Measurements from ENCODE around the gene IGF1R. TPM values are rescaled to one million over a fixed set of nuclear protein-coding genes. Genes with fewer than 3 reads are reported as not detected.
A peak's percentile ranks its signal among the peaks of the same experiment; 100 is the strongest.
"Not testable (repeated sequence)": the region's sequence is repeated elsewhere in the genome, so short reads cannot be mapped to it uniquely, and the experiment has no call there.

IGF1R gene
- total RNA-seq, 1 donor from 2014 or later: 97.7 TPM

GRCh38 chr15:99002226-99002625 is 353.9 kb downstream of the IGF1R start:
- no peak overlapping the region for H3K4me3 ChIP-seq
- DNase-seq (ENCODE audit: extremely low spot score in 2 of 2): no peak
- H3K27ac ChIP-seq: no peak overlapping the region
- H3K27me3 ChIP-seq: no peaks in the 10 kb centered on the region
- intact Hi-C loops (cut with DNase I): no loop called here
- no peaks in the 10 kb centered on the region for H3K4me1 ChIP-seq
- TF ChIP-seq POLR2AphosphoS5 (IDR thresholded peaks at IDR 0.05; ENCODE audit: insufficient read depth in 1 of 2, low read depth in 1 of 2) (no peak), POLR2A (IDR thresholded peaks at IDR 0.05) (no peak)
- no peaks in the 10 kb centered on the region for H3K36me3 ChIP-seq
- no peaks in the 10 kb centered on the region for H3K9me3 ChIP-seq

- H3K27me3 ChIP-seq; intact Hi-C loops (cut with DNase I); H3K4me3 ChIP-seq; H3K4me1 ChIP-seq; H3K36me3 ChIP-seq; DNase-seq (ENCODE audit: extremely low spot score in 2 of 2); H3K27ac ChIP-seq; H3K9me3 ChIP-seq: not testable (repeated sequence)
Observed at GRCh38 chr15:99003317-99003716, 355.0 kb downstream of the IGF1R start.

- H3K4me1 ChIP-seq; H3K4me3 ChIP-seq; H3K27me3 ChIP-seq; intact Hi-C loops (cut with DNase I); H3K9me3 ChIP-seq; H3K36me3 ChIP-seq: not testable (repeated sequence)
- DNase-seq (ENCODE audit: extremely low spot score in 2 of 2): peak in 1 of 2 donors; percentile 52
- peak overlapping the region; percentile 39 for H3K27ac ChIP-seq
Observed at GRCh38 chr15:99004998-99005974, 356.9 kb downstream of the IGF1R start.

GRCh38 chr15:99006146-99006545 is 357.8 kb downstream of the IGF1R start:
- Histone ChIP-seq H3K9me3 (no peaks in the 10 kb centered on the region), H3K36me3 (no peaks in the 10 kb centered on the region), H3K27ac (no peak overlapping the region), H3K4me3 (no peak overlapping the region), H3K27me3 (no peaks in the 10 kb centered on the region), H3K4me1 (no peaks in the 10 kb centered on the region)
- intact Hi-C loops (cut with DNase I): no loop called here
- TF ChIP-seq CTCF (IDR thresholded peaks at IDR 0.05): no peak
- TF ChIP-seq POLR2AphosphoS5 (IDR thresholded peaks at IDR 0.05; ENCODE audit: insufficient read depth in 1 of 2, low read depth in 1 of 2): no peak
- DNase-seq (ENCODE audit: extremely low spot score in 2 of 2): no peak

GRCh38 chr15:99006904-99007495 is 358.7 kb downstream of the IGF1R start:
- H3K4me3 ChIP-seq: no peak overlapping the region
- H3K36me3 ChIP-seq: no peaks in the 10 kb centered on the region
- no peaks in the 10 kb centered on the region for H3K4me1 ChIP-seq
- H3K9me3 ChIP-seq: no peaks in the 10 kb centered on the region
- intact Hi-C loops (cut with DNase I): no loop called here
- no peak for TF ChIP-seq POLR2A (IDR thresholded peaks at IDR 0.05)
- TF ChIP-seq CTCF (IDR thresholded peaks at IDR 0.05): no peak
- no peak for DNase-seq (ENCODE audit: extremely low spot score in 2 of 2)
- no peak overlapping the region for H3K27ac ChIP-seq
- no peaks in the 10 kb centered on the region for H3K27me3 ChIP-seq

- no peaks in the 10 kb centered on the region for H3K36me3 ChIP-seq
- no peaks in the 10 kb centered on the region for H3K27me3 ChIP-seq
- TF ChIP-seq CTCF (IDR thresholded peaks at IDR 0.05) (no peak), POLR2AphosphoS5 (IDR thresholded peaks at IDR 0.05; ENCODE audit: insufficient read depth in 1 of 2, low read depth in 1 of 2) (no peak), POLR2A (IDR thresholded peaks at IDR 0.05) (no peak)
- no peak overlapping the region for H3K4me3 ChIP-seq
- intact Hi-C loops (cut with DNase I): no loop called here
- H3K4me1 ChIP-seq: peaks cover under 1% of the 10 kb centered on the region
- DNase-seq (ENCODE audit: extremely low spot score in 2 of 2): no peak
- H3K9me3 ChIP-seq: no peaks in the 10 kb centered on the region
- no peak overlapping the region for H3K27ac ChIP-seq
Observed at GRCh38 chr15:99009741-99010330, 361.5 kb downstream of the IGF1R start.
